Measurements from ENCODE around the gene DSCAML1.

Gene DSCAML1

GRCh38 chr11:117688255-117688797, 108.7 kb downstream of the DSCAML1 start:
- no peak for DNase-seq (ENCODE audit: low read depth)

- DNase-seq (ENCODE audit: low read depth), result no peak
These were observed 109.2 kb downstream of the DSCAML1 start for GRCh38 chr11:117687776-117688175.

- DNase-seq (ENCODE audit: low read depth), result no peak
These were observed 110.3 kb downstream of the DSCAML1 start for GRCh38 chr11:117686711-117687110.

- no peak for DNase-seq (ENCODE audit: low read depth)
These were observed 111.5 kb downstream of the DSCAML1 start for GRCh38 chr11:117685566-117685965.

GRCh38 chr11:117684731-117685130, 112.3 kb downstream of the DSCAML1 start:
- no peak for DNase-seq (ENCODE audit: low read depth)

- no peak for DNase-seq (ENCODE audit: low read depth)
These were observed 112.9 kb downstream of the DSCAML1 start for GRCh38 chr11:117684111-117684510.

GRCh38 chr11:117681438-117681837, 115.6 kb downstream of the DSCAML1 start:
- DNase-seq (ENCODE audit: low read depth), result no peak

GRCh38 chr11:117679461-117679860, 117.6 kb downstream of the DSCAML1 start:
- DNase-seq (ENCODE audit: low read depth), result no peak

- DNase-seq (ENCODE audit: low read depth), result no peak
These were observed 118.2 kb downstream of the DSCAML1 start for GRCh38 chr11:117678658-117679406.

- DNase-seq (ENCODE audit: low read depth), result no peak
These were observed 119.2 kb downstream of the DSCAML1 start for GRCh38 chr11:117677729-117678310.

GRCh38 chr11:117676501-117676900, 120.5 kb downstream of the DSCAML1 start:
- no peak for DNase-seq (ENCODE audit: low read depth)

GRCh38 chr11:117673602-117674001, 123.4 kb downstream of the DSCAML1 start:
- DNase-seq (ENCODE audit: low read depth), result no peak

- DNase-seq (ENCODE audit: low read depth), result no peak
These were observed 125.6 kb downstream of the DSCAML1 start for GRCh38 chr11:117671370-117671769.

- DNase-seq (ENCODE audit: low read depth), result no peak
These were observed 126.1 kb downstream of the DSCAML1 start for GRCh38 chr11:117670924-117671323.

GRCh38 chr11:117670443-117670842, 126.6 kb downstream of the DSCAML1 start:
- no peak for DNase-seq (ENCODE audit: low read depth)

- DNase-seq (ENCODE audit: low read depth), result no peak
These were observed 127.4 kb downstream of the DSCAML1 start for GRCh38 chr11:117669616-117670015.

- no peak for DNase-seq (ENCODE audit: low read depth)
These were observed 128.0 kb downstream of the DSCAML1 start for GRCh38 chr11:117669062-117669461.

- no peak for DNase-seq (ENCODE audit: low read depth)
These were observed 128.7 kb downstream of the DSCAML1 start for GRCh38 chr11:117668321-117668751.

- DNase-seq (ENCODE audit: low read depth), result no peak
These were observed 132.1 kb downstream of the DSCAML1 start for GRCh38 chr11:117664897-117665296.

- no peak for DNase-seq (ENCODE audit: low read depth)
These were observed 133.2 kb downstream of the DSCAML1 start for GRCh38 chr11:117663821-117664220.

GRCh38 chr11:117663414-117663813, 133.6 kb downstream of the DSCAML1 start:
- no peak for DNase-seq (ENCODE audit: low read depth)

- DNase-seq (ENCODE audit: low read depth), result no peak
These were observed 134.2 kb downstream of the DSCAML1 start for GRCh38 chr11:117662671-117663269.

GRCh38 chr11:117662255-117662654, 134.8 kb downstream of the DSCAML1 start:
- no peak for DNase-seq (ENCODE audit: low read depth)

Data from stimulated activated CD8-positive, alpha-beta memory T cell treated with anti-CD3 and anti-CD28 coated beads, Interleukin-12 subunit alpha, Interleukin-12 subunit beta, amount 100 ng/mL, for 4 hours (primary cell).